DND-41 (cell line): Measurements from ENCODE around the gene MSI2.

Experiments used
- EZH2 ChIP-seq: IDR thresholded peaks from 3 replicates; pipeline ENCODE4 v1.6.1; 2012; ENCODE audit warnings: borderline replicate concordance, low read depth, mild to moderate bottlenecking, moderate library complexity, low read length, inconsistent platforms; ENCODE audit not compliant: severe bottlenecking
- TF ChIP-seq, protein P1 (sequence below): IDR thresholded peaks from 2 replicates; pipeline ENCODE4 v1.5.1; 2012; ENCODE audit warnings: borderline replicate concordance, low read length, moderate library complexity, mild to moderate bottlenecking; ENCODE audit not compliant: poor library complexity, severe bottlenecking; ENCODE audit errors: extremely low read depth

DNA sequence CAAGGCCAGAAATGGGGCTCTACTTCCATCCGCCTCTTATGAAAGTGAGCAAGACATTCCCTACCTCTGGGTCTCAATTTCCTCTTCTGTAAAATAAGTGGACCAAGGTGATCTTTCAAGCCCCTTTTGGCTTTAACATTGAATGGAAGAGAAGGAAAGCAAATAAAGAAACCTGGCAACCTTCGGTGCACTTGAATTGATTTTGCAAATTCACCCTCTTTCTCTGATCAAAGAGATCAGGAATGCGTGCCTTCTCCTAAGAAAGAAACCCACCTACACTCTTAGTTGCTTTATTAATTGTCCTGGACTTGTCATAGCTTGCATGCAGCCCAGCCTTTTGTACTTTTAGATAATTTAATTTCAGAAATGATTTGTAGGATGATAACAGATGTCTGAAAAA, 3.0 kb downstream of the MSI2 start:
- TF ChIP-seq, protein P1, sequence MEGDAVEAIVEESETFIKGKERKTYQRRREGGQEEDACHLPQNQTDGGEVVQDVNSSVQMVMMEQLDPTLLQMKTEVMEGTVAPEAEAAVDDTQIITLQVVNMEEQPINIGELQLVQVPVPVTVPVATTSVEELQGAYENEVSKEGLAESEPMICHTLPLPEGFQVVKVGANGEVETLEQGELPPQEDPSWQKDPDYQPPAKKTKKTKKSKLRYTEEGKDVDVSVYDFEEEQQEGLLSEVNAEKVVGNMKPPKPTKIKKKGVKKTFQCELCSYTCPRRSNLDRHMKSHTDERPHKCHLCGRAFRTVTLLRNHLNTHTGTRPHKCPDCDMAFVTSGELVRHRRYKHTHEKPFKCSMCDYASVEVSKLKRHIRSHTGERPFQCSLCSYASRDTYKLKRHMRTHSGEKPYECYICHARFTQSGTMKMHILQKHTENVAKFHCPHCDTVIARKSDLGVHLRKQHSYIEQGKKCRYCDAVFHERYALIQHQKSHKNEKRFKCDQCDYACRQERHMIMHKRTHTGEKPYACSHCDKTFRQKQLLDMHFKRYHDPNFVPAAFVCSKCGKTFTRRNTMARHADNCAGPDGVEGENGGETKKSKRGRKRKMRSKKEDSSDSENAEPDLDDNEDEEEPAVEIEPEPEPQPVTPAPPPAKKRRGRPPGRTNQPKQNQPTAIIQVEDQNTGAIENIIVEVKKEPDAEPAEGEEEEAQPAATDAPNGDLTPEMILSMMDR: no peak
- no peak for TF ChIP-seq EZH2
